Stimulated activated CD4-positive, alpha-beta T cell treated with anti-CD3 and anti-CD28 coated beads, Interleukin-1b, Interleukin-23, amount 100 ng/mL, for 1 hour (primary cell): ENCODE data around the gene ART4.

Experiments
- DNase-seq, 2 donors: peaks; one replicate each; pipeline ENCODE4 v3.0.0-alpha.2; 2020; ENCODE audit warnings: low read depth in 2 of 2

ART4 gene

GRCh38 chr12:14852880-14853279 lies 9.6 kb upstream of the ART4 start:
- no peak for DNase-seq

- DNase-seq = no peak
Observed at GRCh38 chr12:14850929-14851663, 7.8 kb upstream of the ART4 start.

GRCh38 chr12:14849661-14850060 lies 6.3 kb upstream of the ART4 start:
- no peak for DNase-seq

GRCh38 chr12:14846876-14847580 lies 3.7 kb upstream of the ART4 start:
- DNase-seq = no peak

GRCh38 chr12:14846042-14846587 lies 2.8 kb upstream of the ART4 start:
- no peak for DNase-seq

- peak in 1 of 2 donors; percentile 14 for DNase-seq
Observed at GRCh38 chr12:14845350-14845750, 2.0 kb upstream of the ART4 start.

GRCh38 chr12:14844401-14844800 lies 1.1 kb upstream of the ART4 start:
- DNase-seq = no peak

GRCh38 chr12:14842315-14842714 lies 1.0 kb downstream of the ART4 start:
- DNase-seq = no peak

- DNase-seq = no peak
Observed at GRCh38 chr12:14841761-14842160, 1.6 kb downstream of the ART4 start.

- no peak for DNase-seq
Observed at GRCh38 chr12:14840616-14841015, 2.7 kb downstream of the ART4 start.

GRCh38 chr12:14839262-14839661 lies 4.1 kb downstream of the ART4 start:
- DNase-seq = no peak

GRCh38 chr12:14836336-14837210 lies 6.8 kb downstream of the ART4 start:
- DNase-seq = no peak

- DNase-seq = no peak
Observed at GRCh38 chr12:14834509-14834908, 8.8 kb downstream of the ART4 start.

- no peak for DNase-seq
Observed at GRCh38 chr12:14833952-14834351, 9.4 kb downstream of the ART4 start.

GRCh38 chr12:14833336-14833735 lies 10.0 kb downstream of the ART4 start:
- DNase-seq = no peak

- DNase-seq = no peak
Observed at GRCh38 chr12:14828892-14829291, 14.4 kb downstream of the ART4 start.

- no peak for DNase-seq
Observed at GRCh38 chr12:14827043-14827442, 16.3 kb downstream of the ART4 start.

- DNase-seq = no peak
Observed at GRCh38 chr12:14826491-14826890, 16.8 kb downstream of the ART4 start.

- DNase-seq = no peak
Observed at GRCh38 chr12:14825256-14825655, 18.1 kb downstream of the ART4 start.

GRCh38 chr12:14824012-14824634 lies 19.2 kb downstream of the ART4 start:
- no peak for DNase-seq

GRCh38 chr12:14814014-14814413 lies 29.3 kb downstream of the ART4 start, which contains the start of gene SMCO3:
TSS of gene SMCO3 (minus strand) at chr12:14814182. CDS start at chr12:14806680, 7,502 bp downstream.
- no peak for DNase-seq

GRCh38 chr12:14811486-14811885 lies 31.8 kb downstream of the ART4 start:
- no peak for DNase-seq
